Measurements from ENCODE around the gene C19orf38. TPM values are rescaled to one million over a fixed set of nuclear protein-coding genes. Genes with fewer than 3 reads are reported as not detected.

Gene C19orf38
- total RNA-seq, 1 experiment from 2014 or later = not detected

DNA sequence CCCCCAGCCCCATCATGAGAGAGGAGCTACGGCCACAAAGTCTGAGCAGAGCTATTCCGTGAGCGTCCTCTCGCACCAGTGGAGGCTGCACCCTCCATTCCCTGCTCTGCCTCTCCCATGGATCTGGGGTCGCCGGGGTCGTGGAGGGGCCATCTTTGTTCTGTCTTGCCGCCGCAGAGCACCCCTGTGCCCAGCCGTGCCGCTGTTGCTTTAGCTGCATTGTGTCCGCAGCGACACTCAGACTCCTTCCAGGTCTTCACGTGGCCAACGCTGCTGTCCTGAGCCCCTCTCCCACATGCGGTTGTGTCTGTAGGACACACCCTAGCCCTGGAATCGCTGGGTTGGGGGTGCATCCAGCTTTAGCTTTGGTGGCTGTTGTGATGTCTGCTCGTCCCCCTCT lies 64.4 kb downstream of the C19orf38 start:
- Mint-ChIP-seq H3K9me3 (ENCODE audit: low read depth, unreplicated experiment) (no peaks in the 10 kb centered on the region), H3K27me3 (ENCODE audit: unreplicated experiment) (no peaks in the 10 kb centered on the region), H3K27ac (ENCODE audit: unreplicated experiment) (no peak overlapping the region), H3K4me1 (ENCODE audit: low read depth, unreplicated experiment) (no peaks in the 10 kb centered on the region), H3K36me3 (ENCODE audit: insufficient read depth, unreplicated experiment) (peaks cover 19% of the 10 kb centered on the region), H3K4me3 (ENCODE audit: low read depth, unreplicated experiment) (no peak overlapping the region)
- CTCF ChIA-PET = interaction anchor here (0.7 kb wide), 1 partner anchor 82 kb away, joined by 4 read pairs; no protein-coding TSS in a partner anchor
- BruUV-seq (replicated peaks) = no TSS peak
- no peak for DNase-seq
- intact Hi-C loops (cut with micrococcal nuclease; ENCODE audit: unreplicated experiment) = no loop called here
- TF ChIP-seq, protein P1, sequence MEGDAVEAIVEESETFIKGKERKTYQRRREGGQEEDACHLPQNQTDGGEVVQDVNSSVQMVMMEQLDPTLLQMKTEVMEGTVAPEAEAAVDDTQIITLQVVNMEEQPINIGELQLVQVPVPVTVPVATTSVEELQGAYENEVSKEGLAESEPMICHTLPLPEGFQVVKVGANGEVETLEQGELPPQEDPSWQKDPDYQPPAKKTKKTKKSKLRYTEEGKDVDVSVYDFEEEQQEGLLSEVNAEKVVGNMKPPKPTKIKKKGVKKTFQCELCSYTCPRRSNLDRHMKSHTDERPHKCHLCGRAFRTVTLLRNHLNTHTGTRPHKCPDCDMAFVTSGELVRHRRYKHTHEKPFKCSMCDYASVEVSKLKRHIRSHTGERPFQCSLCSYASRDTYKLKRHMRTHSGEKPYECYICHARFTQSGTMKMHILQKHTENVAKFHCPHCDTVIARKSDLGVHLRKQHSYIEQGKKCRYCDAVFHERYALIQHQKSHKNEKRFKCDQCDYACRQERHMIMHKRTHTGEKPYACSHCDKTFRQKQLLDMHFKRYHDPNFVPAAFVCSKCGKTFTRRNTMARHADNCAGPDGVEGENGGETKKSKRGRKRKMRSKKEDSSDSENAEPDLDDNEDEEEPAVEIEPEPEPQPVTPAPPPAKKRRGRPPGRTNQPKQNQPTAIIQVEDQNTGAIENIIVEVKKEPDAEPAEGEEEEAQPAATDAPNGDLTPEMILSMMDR (IDR thresholded peaks at IDR 0.05; ENCODE audit: unreplicated experiment) = no peak

DNA sequence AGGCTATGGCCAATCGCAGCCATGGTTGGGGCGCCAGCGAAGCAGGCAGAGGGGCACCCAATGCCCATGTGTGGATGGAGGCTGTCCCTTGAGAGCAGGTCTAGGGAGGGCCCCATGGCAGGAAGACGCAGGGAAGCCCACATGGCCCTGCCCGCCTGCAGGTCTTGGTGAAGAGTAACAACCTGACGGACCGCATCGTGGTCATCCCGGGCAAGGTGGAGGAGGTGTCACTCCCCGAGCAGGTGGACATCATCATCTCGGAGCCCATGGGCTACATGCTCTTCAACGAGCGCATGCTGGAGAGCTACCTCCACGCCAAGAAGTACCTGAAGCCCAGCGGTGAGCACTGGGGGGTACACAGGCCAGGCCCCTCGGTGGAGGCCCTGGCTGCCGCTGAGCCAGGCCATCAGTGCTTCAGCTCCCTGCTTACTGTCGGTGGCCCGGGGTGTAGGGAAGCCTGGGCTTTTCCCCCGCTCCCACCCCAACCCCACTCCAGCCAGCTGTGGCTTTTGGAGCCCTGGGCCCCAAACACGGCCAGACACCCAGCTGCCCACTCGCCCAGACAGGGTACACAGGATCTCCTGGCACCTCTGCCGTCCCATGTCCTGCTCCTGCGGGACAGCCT lies 65.6 kb downstream of the C19orf38 start:
- no peaks in the 10 kb centered on the region for H3K4me1 Mint-ChIP-seq (ENCODE audit: low read depth, unreplicated experiment)
- CTCF ChIA-PET = interaction anchor here (0.6 kb wide), 1 partner anchor 24 kb away, joined by 5 read pairs; no protein-coding TSS in a partner anchor
- no peak overlapping the region for H3K27ac Mint-ChIP-seq (ENCODE audit: unreplicated experiment)
- H3K4me3 Mint-ChIP-seq (ENCODE audit: low read depth, unreplicated experiment) = no peak overlapping the region
- intact Hi-C loops (cut with micrococcal nuclease; ENCODE audit: unreplicated experiment) = no loop called here
- no TSS peak for BruUV-seq (replicated peaks)
- peaks cover 24% of the 10 kb centered on the region for H3K36me3 Mint-ChIP-seq (ENCODE audit: insufficient read depth, unreplicated experiment)
- H3K27me3 Mint-ChIP-seq (ENCODE audit: unreplicated experiment) = no peaks in the 10 kb centered on the region
- H3K9me3 Mint-ChIP-seq (ENCODE audit: low read depth, unreplicated experiment) = no peaks in the 10 kb centered on the region
- TF ChIP-seq, protein P1 (IDR thresholded peaks at IDR 0.05; ENCODE audit: unreplicated experiment) = no peak
- DNase-seq = no peak

DNA sequence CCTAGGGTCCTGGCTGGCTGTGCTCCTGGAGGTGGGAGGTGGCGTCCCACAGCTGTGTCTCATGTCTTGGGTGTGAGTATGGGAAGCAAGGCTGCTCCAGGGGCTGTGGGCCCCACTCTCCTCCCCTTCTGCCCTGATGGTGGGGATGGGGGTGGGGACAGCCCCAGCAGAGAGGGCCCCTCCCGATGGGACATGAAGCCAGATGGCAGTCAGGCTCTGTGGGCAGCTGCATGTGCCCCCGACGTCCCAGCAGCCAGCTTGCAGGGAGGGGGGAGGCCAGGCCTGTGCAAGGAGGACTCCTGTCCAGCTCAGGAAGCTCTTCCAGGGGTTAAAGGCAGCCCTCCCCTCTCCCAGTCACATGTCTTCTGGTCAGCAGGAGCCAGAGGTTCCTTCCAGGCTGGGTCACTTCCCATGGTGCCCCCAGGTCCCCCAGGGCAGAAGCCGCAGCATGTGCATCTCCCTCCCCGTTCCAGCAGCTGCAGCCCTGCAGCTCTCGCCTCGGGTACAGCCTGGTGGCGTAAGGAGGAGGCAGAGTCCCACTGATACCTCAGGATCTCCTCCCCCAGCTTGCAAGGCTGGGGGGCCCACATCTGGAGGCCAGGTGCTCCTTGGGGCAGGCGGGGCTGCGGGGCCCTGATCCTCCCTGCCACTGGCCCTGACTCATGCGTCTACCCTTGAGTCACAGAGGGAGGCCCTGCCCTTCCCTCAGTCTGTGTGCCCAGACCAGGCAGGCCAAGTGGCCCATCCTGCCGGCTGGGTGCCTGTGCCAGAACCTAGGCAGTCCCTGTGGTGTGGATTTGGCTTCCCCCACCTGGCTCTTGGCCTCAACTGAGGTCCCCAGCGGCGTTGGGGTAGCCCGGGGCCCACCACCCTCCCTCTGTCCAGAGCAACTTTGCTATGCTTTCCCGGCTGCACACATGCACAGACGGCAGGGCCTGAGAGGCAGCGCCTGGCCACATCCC lies 67.2 kb downstream of the C19orf38 start:
- no peak overlapping the region for H3K27ac Mint-ChIP-seq (ENCODE audit: unreplicated experiment)
- intact Hi-C loops (cut with micrococcal nuclease; ENCODE audit: unreplicated experiment) = no loop called here
- H3K27me3 Mint-ChIP-seq (ENCODE audit: unreplicated experiment) = no peaks in the 10 kb centered on the region
- H3K36me3 Mint-ChIP-seq (ENCODE audit: insufficient read depth, unreplicated experiment) = peaks cover 29% of the 10 kb centered on the region
- TF ChIP-seq, protein P1 (IDR thresholded peaks at IDR 0.05; ENCODE audit: unreplicated experiment) = no peak
- H3K9me3 Mint-ChIP-seq (ENCODE audit: low read depth, unreplicated experiment) = no peaks in the 10 kb centered on the region
- no peak for DNase-seq
- H3K4me3 Mint-ChIP-seq (ENCODE audit: low read depth, unreplicated experiment) = no peak overlapping the region
- H3K4me1 Mint-ChIP-seq (ENCODE audit: low read depth, unreplicated experiment) = no peaks in the 10 kb centered on the region
- no TSS peak for BruUV-seq (replicated peaks)
- CTCF ChIA-PET = interaction anchor here (0.5 kb wide), 1 partner anchor 95 kb away, joined by 4 read pairs; no protein-coding TSS in a partner anchor

DNA sequence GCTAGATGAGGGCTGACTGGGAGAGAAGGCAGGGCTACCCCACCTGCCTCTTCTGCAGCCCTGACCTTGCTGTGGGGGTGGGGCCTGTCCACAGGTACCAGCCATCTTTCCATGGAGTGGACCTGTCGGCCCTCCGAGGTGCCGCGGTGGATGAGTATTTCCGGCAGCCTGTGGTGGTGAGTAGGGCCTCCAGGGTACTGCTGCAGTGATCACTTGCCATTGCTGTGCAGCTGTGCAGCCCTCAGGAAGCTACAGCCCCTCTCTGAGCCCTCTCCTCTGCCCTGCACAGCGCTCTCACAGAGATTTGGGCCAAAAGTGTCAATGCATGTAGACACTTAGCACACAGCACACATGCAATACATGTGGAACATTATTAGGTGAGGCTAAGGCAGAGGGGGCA lies 68.4 kb downstream of the C19orf38 start:
- TF ChIP-seq, protein P1 (IDR thresholded peaks at IDR 0.05; ENCODE audit: unreplicated experiment) = no peak
- no peaks in the 10 kb centered on the region for H3K9me3 Mint-ChIP-seq (ENCODE audit: low read depth, unreplicated experiment)
- H3K27me3 Mint-ChIP-seq (ENCODE audit: unreplicated experiment) = no peaks in the 10 kb centered on the region
- H3K4me1 Mint-ChIP-seq (ENCODE audit: low read depth, unreplicated experiment) = no peaks in the 10 kb centered on the region
- no peak for DNase-seq
- intact Hi-C loops (cut with micrococcal nuclease; ENCODE audit: unreplicated experiment) = no loop called here
- no peak overlapping the region for H3K27ac Mint-ChIP-seq (ENCODE audit: unreplicated experiment)
- no TSS peak for BruUV-seq (replicated peaks)
- H3K36me3 Mint-ChIP-seq (ENCODE audit: insufficient read depth, unreplicated experiment) = peaks cover 34% of the 10 kb centered on the region
- no peak overlapping the region for H3K4me3 Mint-ChIP-seq (ENCODE audit: low read depth, unreplicated experiment)
- CTCF ChIA-PET = no interaction called here
